ENCODE results near the gene CD300LB.
"Not testable (repeated sequence)": the region's sequence is repeated elsewhere in the genome, so short reads cannot be mapped to it uniquely, and the experiment has no call there.

The CD300LB gene

DNA sequence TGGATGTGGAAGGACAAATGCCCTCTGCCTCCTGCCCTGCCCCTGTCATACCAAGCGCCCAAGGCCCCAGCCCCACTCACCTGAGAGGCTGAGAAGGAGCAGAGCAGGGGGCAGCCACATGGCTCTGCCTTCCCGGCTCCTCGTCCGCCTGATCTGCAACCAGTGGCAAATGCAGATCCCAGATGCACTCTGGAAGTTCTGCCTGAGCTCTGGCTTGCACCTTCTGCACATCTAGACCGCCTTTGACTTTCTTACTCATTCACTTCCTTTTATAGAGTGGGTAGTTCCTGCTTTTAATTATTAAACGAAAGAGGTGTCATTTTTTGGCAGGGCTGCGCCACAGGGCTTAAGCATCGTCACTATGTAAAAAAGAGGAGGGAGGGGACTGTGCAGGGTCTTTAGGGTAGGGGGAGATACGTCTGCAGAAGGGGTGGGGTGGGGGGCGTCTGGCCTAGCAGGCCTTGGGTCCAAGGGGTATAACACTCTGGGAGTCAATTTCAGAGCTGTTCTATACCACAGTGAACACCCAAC is at the start of gene CD300LB:
CD300LB (minus strand) TSS at position 245 of the 531 bp plus-strand sequence; CDS start at position 120, 125 bp downstream.
- DNase-seq (ENCODE audit: low read depth) = no peak

DNA sequence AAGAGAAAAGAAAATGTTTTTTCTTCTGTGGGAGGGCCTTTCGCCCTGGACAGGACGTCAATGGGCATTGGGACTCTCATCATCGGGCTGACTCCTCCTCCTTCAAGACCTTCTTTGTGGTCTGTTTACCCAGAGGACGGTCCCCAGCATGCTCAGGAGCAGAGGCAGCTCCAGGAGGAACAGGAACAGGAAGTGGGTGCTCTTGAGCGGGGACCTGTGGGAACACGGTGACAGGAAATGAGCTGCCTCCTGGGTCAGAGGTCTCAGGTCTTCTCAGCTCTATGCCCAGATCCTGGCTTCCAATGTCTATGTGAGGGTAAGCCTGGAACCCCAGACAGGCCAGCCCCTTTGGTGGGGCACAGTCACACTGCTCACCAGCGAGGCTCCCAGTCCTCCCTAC is 48.6 kb upstream of the CD300LB start:
- no peak for DNase-seq (ENCODE audit: low read depth)

DNA sequence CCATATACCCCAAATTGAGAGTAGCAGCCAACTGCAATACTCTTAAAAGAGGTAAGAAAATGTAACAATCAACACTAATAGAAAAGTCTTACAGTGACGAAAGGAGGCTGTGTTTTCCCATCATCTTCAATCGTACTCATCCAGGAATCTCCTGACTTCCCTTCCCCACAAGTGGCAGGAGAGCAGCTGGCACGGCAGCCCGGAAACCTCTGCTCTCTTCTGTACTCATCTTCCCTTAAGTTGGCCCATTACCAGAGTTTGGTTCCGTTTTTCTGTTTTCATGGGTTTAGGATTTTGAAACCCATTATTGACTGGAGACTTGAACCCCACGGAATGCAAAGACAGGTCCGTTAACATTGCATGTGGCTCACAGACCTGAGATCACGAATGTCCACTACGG is 47.7 kb upstream of the CD300LB start:
- DNase-seq (ENCODE audit: low read depth) = no peak

DNA sequence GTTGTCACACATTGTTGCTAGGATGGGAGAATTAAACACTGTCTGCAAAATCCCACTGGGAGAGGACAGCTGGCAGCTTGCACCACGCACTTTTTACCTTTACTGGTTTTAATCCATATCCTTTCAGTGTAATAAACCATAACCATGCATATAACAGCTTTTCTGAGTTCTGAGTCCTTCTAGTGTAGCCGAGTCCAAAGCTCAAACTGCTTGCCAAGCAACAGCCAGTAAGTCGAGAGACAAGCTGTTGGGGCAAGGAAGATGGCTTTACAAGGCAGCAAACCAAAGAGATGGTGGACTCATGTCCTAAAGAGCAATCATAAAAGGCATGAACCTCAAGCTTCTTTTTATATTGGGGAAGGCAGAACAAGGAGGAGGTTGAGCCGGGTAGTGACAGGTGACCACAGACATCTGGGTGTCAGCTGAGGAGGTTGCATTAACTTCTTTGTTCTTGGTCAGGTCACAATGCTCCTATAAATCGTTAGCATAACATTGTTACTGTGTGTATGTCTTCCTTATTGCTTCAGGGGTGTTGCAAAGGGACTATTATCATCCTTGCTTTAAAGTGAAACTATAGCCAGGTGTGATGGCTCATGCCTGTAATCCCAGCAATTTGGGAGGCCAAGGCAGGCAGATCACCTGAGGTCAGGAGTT is 43.3 kb upstream of the CD300LB start:
- no peak for DNase-seq (ENCODE audit: low read depth)

DNA sequence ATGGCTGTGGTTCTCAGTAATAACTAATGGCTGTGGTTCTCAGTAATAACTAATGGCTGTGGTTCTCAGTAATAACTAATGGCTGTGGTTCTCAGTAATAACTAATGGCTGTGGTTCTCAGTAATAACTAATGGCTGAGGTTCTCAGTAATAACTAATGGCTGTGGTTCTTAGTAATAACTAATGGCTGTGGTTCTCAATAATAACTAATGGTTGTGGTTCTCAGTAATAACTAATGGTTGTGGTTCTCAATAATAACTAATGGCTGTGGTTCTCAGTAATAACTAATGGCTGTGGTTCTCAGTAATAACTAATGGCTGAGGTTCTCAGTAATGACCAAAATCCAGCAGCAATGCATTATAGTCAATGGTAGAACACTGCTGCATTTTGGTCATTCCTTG is 42.4 kb upstream of the CD300LB start:
- not testable (repeated sequence) for DNase-seq (ENCODE audit: low read depth)

DNA sequence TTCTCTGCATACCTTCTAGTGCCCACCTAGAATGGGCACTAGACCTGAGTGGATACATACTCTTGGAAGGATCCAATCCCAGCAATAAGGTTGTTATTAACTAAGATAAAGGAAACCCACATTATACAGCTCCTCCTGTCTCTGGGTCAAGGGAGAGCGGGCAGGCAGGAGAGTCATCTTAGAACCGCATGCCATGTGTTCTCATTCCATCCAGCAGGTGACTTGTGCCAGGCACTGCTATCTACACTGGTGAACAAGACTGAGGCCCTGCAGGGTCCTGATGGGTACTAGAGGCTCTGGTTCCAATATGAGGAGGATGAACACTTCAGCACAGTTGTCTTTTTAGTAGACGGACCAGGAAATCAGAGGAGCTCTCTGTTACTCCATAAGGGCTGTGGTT is 41.9 kb upstream of the CD300LB start:
- no peak for DNase-seq (ENCODE audit: low read depth)

DNA sequence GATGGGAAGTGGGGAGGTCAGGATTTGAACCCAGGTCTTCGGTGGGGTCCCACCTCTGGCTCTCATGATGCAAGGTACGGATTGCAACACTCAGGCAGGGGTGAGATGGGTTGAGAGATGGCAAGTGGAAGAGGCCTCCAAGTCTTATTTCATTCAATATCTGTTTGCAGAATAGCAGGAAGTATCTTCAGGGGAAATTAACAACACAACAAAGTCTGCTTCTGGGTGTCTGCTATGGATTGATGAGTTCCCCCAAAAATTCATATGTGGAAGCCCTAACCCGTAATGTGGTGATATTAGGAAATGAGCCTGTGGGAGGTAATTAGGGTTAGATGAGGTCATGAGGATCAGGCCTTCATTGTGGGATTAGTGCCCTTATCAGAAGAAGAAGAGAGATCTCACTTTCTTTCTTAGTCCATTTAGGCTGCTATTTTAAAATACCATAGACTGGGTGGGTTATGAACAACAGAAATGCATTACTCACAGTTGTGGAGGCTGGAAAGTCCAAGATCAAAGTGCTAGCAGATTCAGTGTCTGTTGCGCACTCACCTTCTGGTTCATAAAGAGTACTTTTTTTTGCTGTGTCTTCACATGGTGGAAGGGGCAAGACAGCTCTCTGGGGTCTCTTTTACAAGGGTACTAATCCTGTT is 40.5 kb upstream of the CD300LB start:
- no peak for DNase-seq (ENCODE audit: low read depth)

DNA sequence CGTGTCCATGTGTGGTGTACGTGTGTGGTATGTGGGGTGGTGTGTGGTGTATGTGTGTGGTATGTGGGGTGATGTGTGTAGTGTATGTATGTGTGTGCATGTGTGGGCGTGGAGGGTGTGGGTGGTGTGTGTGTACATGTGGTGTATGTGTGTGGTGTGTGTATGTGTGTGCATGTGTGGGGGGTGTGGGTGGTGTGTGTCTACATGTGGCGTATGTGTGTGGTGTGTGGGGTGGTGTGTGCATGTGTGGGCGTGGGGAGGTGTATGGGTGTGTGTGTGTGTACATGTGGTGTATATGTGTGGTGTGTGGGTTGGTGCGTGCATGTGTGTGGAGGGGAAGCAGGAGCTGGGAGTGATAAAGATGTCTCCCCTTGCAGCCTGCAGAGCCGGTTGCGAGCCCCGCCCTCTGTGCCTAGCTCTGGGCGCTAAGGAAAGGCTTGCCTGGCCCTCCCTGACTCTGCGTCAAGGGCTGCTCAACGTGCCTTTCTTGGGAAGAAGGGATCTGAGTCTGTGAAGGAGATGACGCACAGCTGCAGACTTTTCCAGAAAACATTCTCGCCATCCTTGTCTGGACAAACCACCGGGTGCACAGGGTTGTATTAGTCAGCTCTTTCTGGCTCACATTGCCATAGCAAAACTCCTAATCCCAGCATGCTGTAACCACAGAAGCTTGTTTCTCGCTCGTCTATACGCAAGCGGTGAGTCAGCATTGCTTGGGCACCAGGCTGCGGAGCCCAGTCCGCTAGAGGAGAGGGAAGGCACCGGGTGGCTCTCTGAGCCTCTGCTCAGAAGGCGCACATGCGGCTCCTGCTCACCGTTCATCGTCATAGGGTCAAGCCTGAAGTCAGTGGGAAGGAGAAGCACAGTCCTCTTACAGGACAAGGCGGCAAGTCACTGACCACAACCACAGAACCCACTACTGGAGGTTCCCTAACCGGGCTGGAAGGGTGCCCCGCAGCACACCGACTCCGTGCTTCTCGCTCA is 38.0 kb upstream of the CD300LB start:
- DNase-seq (ENCODE audit: low read depth) = no peak

DNA sequence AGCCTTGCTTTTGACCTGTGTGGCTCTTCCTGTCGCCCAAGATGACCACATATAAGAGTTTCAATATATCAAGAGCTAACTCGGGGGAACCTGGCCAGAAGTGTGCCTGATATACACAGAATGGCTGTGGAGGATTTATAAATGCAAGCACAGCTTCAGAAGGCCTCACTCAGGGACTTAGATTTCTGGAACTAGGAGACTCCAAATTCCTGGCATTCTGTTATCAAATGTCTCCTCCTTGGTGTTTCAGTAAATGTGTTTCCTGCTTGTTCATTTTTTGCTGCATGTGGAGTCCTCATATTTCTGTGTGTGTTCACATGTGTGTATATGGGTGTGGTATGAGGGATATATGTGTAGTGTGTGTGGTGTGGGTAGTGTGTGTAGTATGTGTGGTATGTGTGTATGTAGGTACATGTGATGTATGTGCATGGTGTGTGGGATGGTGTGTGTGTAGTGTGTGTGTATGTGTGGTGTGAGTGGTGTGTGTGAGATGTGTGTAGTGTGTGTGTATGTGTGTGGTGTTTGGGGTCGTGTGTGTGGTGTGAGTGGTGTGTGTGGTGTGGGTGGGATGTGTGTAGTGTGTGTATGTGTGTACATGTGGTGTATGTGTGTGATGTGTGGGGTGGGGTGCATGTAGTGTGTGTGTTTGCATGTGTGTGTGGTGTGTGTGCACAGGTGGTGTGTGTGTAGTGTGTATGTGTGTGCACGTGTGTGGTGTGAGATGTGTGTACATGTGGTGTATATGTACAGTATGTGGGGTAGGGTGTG is 37.0 kb upstream of the CD300LB start:
- DNase-seq (ENCODE audit: low read depth) = no peak

DNA sequence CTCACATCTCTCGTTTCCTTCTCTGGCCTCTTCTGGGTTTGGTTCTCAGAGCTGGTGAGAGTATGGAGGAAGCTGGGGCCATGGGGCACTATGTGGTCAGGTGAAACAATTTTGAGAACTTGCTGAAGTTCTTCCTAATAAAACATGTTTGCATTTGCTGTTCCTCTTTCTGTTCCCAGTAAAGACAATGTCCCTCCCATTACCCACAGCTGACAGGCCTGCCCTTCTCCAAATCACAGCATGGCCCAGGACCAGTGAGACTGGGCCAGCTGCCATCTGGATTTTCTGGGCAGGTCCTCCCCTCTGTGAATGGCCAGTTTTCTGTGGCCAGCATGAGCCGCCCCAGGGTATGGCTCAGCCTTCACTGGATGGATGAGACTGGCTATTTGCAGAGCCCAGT is 36.1 kb upstream of the CD300LB start, which contains the start of gene CD300H:
CD300H (minus strand) TSS at position 113 of the 400 bp plus-strand sequence.
- DNase-seq (ENCODE audit: low read depth) = no peak

DNA sequence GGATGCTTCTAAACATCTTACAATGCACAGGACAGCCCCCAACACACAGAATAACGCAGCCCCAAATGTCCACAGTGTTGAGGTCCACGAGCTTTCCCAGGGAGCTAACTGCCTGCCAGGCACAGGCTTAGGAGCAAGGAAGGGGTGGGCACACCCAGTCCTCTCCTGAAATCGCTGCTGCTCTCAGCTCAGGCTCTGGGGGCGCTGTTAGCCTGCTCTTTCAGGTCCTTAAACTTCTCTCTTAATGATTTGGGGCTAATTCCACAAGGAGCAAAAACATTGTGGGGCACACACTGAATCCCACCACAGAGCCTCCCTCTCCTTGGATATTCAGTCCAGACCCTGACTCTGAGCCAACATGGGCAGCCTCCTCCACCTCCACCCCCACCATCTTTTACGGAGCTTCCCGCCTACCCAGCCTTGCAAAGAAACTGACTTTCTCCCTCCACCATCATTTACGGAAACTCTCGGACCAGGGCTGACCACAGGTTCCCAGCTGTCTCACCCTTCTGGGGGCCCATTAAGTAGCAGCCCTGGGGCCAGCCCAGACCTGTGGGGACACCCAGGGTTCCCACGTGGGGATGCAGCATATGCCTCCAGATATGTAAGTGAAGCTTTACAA is 35.0 kb upstream of the CD300LB start:
- DNase-seq (ENCODE audit: low read depth) = no peak

DNA sequence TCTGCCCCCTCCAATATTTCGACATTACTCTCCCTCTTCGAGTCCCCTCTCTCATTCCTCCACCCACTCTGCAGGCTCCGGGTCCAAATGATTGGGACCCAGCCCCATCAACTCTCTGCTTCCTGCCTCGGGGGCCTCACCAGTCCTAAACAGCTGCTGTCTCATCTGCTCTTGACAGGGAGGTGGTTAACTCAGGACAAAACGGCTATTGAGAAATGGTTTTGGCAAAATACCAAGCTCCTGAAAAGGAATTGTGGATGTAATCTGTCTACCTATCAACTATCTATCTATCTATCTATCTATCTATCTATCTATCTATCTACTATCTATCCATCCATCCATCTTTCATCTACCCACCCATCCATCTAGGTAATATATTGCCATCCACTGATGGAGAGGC is 33.9 kb upstream of the CD300LB start:
- no peak for DNase-seq (ENCODE audit: low read depth)

DNA sequence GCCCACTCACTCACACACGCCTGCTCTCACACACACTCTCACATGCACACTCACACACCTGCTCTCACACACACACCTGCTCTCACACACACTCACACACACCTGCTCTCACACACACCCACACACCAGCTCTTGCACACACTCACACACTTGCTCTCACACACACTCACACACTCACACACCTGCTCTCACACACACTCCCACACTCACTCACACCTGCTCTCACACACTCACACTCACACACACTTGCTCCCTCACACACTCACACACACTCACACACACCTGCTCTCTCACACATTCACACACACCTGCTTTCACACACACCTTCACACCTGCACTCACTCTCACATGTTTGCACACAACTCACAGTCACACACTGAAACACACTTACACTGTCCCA is 32.1 kb upstream of the CD300LB start:
- no peak for DNase-seq (ENCODE audit: low read depth)

DNA sequence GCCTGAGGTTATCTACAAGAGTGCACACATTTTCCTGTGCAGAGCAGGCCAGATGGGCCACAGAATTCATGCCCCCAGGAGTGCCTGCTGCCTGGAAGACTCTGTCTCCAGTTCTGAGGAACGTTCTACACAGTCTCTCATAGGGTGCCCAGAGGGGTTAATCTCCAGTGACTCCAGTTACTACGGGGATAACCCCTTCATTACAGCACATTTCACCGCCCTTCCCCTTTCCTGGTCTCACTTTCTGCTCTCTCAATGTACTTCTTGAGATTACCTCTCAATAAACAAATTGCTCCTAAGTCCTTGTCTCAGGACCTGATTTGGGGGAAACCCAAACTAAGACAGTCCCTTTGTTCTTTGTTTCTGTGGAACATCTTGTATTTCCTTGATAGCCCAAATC is 30.3 kb upstream of the CD300LB start:
- DNase-seq (ENCODE audit: low read depth) = no peak

DNA sequence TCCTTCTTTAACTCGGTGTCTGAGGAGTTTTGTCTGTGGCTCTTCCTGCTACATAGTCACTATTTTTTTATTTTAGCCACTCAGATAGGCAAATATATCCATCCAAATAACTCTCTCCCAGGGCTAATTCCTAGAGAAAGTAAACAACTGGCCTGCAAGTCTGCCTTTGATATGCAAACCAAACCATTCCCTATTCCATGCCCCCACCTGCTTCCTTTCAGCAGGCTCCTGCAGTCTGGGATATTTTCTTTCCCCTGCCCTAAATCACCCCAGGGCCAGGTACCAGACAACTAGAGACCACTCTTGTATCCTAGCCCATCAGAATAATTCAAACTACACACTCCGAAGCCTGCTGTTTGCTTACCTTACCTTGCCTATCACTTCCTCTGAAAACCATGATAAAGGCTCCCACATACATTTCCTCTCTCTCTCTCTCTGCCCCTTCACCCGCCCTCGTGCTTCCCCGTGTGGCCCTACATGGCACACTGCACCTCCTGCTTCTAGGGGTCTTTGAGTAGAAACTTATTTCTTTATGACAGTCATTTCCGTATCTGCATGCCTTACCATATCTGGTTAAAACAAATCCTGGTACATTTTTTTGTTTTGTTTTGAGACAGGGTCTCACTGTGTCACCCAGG is 27.7 kb upstream of the CD300LB start:
- DNase-seq (ENCODE audit: low read depth) = no peak

DNA sequence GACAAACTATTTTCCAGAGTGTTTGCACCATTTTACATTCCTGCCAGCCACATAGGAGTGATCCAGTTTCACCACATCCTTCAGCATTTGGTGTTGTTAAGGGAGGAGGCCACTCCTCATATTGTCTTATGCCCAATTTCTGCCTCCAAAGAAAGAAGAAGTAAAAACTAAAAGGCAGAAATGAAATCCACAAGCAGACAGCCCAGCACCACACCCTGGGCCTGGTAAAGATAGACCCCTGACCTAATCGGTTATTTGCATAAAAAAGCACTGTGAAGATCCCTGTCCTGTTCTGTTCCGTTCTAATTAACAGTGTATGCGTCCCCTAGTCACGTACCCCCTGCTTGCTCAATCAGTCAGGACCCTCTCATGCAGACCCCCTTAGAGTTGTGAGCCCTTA is 27.1 kb upstream of the CD300LB start:
- not testable (repeated sequence) for DNase-seq (ENCODE audit: low read depth)

DNA sequence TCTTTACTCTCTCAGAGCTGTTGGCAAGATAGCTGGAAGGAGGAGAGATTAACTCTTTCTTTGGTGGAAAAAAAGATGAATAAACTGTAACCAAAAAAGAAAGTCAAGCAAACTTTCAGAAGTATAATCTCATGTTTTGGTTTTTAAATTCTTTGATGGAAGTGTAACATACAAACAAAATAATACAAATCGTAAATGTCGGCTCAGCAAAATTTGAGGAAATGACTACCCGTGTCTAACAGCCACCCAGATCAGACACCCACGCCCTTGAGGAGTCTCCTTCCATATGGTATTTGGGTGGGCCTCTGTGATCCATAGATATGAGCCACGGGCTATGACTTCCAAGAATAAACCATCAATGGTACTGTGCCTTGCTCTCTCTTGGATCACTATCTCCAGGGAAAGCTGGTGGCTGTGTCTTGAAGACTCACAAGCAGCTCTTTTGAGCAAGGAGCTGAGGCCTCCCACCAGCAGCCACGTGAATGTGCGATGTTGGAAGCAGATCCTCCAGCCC is 24.2 kb upstream of the CD300LB start:
- DNase-seq (ENCODE audit: low read depth) = no peak

DNA sequence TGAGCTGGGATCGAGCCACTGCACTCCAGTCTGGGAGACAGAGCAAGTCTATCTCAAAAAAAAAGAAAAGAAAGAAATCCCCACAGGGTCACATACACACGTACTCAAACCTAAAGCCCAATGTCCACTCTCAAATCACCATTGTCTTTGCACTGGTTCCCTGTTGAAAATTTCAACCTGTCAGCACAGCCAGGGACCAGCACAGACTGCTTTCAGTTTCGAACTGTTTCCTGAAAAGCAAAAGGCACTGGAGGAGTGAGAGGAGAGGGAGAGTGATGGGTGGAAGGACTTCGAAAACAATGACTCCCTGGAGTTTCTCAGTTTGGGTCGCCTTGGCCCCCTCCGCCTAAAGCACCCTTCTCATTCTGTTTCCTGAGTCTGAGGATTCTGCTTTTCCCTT is 23.6 kb upstream of the CD300LB start:
- DNase-seq (ENCODE audit: low read depth) = no peak

DNA sequence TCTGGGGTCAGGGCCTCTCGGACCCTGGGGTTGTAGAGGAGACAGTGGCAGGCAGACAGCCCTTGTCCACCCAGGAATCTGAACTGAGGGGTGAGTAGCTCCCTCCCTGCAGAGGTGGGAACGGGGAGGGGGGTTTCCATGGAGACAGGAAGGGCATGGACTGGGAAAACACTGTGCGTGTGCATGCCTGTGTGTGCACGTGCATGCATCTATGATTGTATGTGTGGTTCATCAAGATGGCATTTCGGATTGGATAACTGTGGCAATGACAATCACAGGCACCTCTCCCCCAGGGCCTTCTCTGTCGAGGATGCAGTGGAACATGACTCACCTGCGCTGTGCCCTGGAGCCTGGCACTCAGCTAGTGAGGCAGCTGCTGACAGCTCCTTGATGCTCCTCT is 20.8 kb upstream of the CD300LB start:
- no peak for DNase-seq (ENCODE audit: low read depth)

DNA sequence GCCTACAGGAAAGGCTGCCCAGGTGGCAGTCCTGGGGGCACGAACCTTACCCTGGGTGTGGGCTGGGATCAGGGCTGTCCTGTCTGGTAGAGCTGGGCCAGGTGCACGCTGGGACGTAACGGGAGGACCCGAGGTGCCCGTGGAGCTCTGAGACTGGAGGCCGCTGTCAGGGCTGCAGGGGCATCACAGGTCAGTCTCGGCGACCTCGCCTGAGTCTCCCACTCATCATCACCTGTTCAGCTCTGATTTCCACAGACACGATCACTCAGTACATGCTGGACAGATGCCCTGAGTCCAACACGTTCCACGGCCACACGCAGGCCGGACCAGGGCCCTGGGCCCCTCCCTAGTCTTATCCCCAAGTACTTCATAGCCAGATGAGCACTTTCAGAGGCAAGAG is 19.3 kb upstream of the CD300LB start:
- no peak for DNase-seq (ENCODE audit: low read depth)

DNA sequence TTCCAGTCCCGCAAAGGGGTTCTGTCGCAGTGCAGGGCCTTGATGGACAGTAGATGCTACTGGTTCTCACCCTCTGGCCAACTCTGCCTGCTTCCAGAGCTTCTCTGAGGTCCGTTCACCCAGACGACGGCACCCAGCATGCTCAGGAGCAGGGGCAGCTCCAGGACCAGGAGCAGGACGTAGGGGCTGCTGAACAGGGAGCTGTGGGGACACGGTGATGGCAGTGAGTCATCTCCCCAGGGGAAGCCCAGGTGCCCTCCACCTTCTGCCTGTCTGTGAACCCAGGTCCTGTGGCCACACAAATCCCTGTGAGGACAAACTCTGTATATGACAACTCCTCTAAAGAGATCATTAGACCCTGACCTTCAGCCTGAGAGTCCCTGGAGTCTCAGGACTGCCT is 18.1 kb upstream of the CD300LB start:
- DNase-seq (ENCODE audit: low read depth) = no peak
